NCI-H1105 treated with DMSO at 0.1 percent for 48 hours (cell line): Measurements from ENCODE around the gene CPED1.
A peak's percentile ranks its signal among the peaks of the same experiment; 100 is the strongest.
"Not testable (repeated sequence)": the region's sequence is repeated elsewhere in the genome, so short reads cannot be mapped to it uniquely, and the experiment has no call there.

ENCODE experiments used
- DNase-seq: peaks from one replicate; lab custom pipeline; 2025; lab: John Stamatoyannopoulos, UW

The CPED1 gene

DNA sequence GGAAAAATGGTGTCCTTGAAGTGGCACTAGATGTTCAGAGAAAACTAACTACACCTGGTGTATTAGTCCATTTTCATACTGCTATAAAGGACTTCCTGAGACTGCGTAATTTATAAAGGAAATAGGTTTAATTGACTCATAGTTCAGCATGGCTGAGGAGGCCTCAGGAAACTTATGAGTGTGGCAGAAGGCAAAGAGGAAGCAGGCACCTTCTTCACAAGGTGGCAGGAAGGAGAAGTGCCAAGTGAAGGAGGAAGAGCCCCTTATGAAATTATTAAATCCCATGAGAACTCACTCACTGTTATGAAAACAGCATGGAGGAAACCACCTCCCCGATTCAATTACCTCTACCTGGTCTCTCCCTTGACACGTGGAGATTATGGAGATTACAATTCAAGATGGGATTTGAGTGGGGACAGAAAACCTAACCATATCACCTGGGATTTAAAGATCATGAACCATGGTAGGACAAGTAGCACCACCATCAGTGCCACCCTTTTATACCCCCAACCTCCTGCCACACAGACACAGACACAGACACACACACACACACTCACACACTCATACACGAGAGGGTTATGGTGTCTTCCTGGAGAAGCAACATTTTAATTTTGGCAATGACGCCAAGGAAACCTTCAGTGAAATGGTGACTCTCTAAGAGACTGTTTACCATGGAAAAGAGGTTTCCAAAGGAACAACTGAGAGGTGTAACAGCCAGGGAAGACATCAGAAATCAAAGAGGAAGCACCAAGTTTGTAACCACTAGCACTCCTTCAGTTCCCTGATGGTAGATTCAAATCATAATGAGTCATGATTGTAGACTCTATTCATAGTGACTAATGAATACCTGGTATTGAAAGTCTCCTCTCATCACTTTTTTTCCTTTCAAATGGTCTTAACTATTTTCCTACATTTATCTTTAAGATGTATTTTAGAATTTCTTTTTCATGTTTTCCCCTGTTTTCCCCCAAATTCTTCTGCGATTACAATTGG lies 298.5 kb downstream of the CPED1 start:
- DNase-seq = no peak

DNA sequence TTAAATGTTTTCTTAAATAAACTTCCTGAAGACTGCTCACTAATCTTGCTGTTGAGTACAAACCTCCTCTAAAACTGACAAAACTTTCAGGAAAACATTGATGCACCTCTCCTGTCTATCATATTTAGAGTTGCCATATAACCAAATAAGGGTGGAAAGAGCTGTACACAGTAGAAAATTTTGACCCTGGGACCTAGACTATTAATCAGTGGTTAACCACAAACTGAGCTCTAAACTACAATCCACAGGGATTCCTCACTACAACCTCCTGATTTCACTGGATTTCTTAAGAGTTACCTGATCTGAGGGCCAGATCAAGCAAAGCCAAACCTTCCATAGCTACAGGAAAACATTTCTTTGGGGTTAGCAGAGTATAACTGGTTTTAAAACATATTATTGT lies 300.4 kb downstream of the CPED1 start:
- DNase-seq = no peak

DNA sequence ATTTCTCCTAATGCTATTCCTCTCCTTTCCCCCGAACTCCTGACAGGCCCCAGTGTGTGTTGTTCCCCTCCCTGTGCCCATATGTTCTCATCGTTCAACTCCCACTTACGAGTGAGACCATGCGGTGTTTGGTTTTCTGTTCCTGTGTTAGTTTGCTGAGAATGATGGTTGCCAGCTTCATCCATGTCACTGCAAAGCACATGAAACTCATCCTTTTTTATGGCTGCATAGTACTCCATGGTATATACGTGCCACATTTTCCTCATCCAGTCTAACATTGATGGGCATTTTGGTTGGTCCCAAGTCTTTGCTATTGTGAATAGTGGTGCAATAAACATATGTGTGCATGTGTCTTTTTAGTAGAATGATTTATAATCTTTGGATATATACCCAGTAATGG lies 301.4 kb downstream of the CPED1 start:
- not testable (repeated sequence) for DNase-seq

DNA sequence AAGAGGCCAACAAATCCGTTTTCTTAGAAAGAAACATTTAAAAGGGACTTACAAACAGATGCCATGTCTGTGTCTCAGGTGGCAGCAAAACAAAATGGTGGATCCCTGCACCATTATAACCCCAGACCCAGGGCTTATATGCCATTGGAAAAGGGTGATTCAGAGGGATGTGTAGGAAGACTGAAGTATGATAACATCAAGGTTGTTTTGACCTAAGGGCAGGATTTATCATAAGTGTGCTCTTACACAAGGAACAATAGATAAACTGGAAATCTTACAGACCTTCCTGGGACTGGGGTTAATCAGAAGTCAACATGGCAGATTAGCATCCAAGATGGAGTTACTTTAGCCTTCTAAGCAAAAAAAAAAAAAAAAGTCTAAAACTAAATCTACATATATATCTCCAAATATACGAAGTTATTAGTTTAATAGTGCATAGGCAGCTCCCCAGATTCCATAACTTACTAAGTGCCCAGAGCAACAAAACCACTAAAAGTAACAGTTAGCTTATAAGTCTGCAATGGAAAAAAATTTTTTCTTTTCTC lies 306.0 kb downstream of the CPED1 start:
- DNase-seq = no peak

DNA sequence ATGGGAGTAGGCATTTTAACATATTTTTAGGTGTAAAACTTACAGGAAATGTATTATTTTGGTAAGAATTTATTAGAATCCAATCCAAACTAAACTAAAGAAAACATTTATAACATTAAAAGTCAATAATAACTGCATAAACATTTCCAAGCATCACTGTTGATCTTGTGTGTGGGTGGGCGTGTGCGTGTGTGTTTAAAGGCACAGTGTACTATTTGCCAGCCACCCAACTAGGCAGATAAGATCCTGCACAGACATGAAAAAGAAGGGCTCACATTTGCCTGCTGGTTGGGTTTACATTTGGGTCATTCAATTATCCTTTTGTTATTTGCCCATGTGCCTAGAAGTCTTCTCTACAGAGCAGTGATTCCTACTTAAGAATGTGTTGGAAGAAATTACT lies 309.3 kb downstream of the CPED1 start:
- DNase-seq = no peak

DNA sequence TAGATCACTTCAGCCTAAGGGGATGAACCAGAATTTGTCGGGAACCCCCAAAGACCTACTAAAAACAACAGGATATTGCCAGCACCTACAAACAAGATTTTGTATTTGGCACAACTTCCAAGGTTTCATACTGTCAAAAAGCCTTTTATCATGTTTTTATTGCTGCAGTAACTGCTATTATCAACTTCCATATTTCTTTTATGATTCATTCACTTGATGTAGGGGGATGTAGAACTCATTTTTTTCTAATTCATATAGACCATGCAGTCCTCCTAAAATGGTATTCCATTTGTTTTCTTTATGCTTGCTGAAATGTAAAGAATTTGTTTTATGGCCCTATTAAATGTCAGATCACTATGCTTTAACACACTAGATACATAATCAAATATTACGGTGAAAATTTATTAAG lies 310.3 kb downstream of the CPED1 start:
- no peak for DNase-seq

DNA sequence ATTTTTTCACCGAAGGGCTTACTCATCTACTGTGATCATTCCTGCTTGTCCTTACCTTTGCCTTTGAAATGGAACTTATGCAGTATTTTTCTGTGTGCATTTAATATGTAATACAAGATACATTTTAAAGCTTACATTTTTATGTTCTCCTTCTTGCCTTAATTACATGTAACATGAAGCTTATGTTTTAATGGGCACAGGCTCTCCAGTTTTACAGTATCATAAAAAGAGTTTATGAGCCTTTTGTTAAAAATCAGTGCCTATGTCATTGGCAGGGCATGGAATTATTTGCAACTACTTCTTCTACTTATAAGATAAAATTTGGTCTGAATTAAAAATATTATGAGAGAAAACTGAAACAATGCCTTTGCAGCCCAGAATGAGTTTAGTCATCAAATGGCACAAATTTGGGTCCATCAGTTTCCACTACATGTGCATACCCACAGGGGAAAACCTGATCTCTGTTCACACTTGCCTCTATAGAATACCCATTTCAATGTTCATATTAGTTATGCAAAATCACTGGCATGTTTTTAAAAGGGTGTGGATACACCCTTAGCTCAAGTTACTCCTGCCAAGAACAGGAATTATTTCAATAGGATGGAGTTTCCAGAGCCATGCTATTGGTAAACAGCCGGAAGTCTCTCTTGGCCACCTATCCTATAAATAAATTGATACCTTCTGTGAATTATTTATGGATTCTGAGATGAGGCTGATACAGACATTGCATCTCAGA lies 312.3 kb downstream of the CPED1 start:
- DNase-seq = no peak

DNA sequence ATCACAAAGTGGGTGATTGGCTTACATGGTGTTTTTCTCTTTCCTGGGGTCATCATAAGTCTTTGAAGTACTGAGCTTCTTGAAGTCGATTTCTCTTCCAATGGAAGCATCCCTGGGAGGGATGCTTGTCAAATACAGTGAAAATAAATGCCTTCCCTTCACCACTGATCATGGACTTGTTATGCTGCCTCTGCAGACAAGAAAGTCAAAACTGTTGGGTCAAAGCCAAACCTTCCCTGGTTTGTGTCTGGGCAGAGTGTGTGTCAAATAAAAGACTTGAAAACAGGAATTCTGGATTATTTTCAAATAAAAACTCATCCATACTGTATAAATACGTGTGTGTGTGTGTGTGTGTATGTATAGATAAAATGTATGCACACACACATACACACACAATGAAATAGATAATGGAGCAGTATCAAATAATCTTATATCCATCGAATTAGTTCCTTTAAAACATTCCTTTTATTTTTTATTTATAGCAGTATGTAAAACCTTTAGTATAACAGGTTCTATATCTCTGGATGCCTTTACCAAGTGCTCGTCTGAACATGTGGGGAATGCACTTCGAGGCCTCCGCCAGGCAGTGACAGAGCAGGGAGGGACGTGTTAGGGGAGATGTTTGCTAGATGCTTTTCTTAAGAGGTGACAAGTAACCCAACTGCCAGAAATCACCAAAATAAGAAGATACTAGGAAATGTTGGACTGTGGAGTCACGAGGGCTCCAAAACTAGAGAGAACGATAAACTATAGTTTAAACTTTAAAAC lies 313.1 kb downstream of the CPED1 start:
- DNase-seq = no peak

DNA sequence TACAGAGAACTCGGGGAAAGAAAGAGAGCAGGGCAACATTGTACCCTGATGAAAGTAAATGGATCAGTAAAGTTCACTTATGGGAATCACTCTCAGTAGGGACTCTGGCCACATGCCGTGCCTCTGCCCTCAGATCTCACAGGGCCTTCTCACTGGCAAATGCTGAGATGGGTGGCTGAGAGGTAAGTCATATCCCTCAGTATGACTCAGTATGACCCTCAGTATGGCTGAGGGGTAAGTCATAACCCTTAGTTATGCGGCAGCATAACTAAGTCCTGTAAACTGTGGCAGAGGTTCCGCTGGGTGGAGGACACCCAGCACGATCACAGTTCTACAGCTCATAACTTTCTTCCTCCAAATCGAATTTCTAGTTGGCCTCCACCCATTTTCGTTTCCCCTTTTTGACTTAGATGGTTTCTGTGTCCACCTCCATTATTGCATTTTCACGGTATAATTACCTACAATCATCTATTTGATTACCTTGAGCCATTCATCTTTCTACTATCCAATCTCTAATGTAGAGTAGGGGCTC lies 313.8 kb downstream of the CPED1 start:
- no peak for DNase-seq

DNA sequence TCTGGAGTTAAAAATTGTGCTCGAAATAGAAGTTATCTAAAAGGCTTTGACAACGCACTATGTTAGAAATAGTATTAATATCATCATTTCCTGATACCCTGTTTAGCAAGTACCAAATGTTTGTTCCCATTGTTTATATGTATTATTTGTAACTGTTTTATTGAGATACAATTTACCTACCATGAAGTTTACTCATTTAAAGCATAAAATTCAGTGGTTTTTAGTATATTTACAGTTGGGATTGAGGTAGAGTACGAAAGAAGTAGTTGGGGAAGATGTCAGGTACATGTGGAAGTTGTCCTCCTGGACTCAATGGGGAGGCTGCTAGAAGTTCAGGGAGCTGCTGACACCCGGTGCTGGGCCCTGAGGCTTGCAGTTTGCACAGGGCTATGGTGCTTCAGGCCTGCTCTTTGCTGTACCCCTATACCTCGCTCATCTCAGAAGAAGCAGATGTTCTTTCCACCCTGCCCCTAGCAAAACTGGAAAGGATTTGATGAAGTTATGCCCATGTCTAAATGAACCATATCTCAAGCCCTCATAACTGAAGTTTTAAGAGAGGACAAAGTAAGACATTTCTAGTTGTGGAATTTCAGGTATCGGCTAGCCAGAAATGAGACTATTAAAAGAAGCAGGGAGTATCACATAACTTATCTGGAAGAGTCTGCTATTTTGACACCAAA lies 315.1 kb downstream of the CPED1 start:
- DNase-seq = no peak

DNA sequence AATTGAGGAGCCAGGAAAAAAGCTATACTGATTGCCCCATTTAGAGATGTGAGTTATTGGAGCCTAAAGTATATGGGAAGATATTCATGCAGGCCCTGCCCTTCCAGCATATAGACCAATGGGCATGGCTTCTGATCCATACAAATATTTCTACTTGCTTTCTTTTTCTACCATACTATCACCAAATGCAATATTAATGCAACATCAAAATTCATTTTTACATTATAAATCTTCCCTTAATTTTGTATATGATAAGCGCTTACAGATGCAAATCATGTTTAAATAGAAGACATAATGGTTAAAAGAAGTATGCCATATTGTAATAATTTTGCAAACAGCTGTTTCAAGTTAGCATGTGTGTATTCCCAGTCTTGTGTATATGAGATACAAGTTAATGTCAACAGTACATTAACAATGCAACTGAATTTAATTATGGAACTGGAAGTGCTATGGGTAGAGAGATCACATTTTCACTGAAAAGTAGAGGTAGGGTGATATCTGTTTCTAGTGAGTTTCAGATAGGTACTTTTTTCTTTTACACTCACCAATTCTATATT lies 315.7 kb downstream of the CPED1 start:
- DNase-seq = no peak

DNA sequence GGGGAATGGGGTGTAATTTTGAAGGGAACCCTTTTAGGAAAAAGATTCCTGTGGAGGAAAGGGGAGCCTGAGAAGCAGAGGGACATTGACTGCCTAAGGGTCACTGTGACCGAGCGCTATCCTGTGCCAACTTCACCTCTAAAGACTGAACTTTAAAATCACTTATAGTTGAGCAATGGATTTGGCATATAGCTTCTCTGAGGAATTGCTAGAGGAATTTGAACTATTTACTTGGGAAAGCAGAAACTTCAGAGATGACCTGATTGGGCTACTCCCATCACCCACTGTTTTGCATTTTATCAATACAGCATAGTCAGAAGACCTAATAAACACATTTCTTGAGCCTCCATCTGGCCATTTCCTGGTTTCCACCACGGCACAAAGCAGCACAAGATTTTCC lies 316.6 kb downstream of the CPED1 start:
- DNase-seq = no peak

DNA sequence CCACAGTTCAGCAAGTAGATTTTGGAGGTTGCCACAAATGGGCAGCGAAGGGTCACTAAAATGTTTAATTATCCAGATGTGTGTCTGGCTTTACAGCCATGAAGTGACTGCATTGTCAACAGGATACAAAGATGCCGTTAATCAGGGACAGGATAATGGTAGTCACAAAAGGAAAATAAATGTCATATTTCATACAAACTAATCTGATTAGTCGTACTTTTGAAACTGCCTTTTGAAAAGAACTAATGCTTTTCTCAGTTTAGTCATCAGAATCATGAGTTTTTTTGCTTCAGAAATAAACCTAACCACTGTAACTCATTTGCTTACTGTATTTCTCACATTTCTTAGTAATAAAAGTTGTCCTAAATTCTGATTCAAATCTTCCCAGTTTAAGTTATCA lies 318.1 kb downstream of the CPED1 start:
- DNase-seq = no peak

DNA sequence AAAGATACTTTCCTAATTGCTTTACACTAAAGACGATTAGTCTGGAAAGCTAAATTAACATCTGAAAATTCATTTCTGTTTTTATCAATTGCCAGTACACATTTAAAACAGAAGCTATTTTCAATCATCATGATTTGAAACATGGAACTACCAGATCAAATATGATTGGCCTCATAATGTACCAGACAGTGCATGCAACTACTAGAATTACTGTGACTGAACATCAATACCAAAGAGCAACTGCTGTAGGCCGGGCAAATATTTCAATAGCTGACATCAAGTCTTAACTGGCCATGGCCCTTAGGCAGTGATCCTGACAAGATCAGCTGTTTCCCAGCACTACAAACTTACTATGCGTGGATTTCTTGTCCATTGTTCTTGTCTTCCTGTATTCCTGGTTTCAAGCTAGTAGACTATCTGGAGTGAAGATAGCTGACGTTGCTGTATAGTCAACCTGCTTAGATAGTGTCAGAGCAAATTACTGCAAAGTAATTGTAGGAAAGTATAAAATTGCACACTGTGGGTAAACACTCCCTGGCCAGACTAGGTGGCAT lies 318.6 kb downstream of the CPED1 start:
- DNase-seq = no peak

DNA sequence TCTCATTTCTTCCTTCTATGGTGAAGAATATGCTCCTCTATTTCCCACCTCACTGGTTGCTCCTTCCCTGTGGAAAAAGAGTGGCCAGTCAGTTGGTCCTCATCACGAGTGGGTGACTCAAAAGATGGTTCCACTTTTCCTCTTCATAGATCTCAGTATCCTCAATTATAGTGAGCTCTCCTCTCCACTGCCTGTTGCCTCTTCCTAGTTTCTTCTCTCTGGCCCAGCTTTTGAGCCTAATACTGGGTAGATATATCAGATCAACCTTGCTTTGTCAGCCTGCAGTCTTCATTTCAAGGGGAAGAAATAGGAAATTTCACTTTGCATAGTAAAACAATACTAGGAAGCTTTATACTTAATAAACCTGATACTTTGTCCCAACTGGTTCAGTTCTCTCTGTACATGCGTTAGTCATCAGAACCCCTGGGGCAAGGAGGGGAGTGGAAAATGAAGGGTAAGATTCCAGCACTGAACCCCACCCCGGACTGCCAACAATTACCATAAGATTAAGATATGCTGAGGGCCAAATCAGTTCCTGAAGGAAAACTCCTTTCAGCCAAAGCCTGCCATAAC lies 324.8 kb downstream of the CPED1 start:
- no peak for DNase-seq

DNA sequence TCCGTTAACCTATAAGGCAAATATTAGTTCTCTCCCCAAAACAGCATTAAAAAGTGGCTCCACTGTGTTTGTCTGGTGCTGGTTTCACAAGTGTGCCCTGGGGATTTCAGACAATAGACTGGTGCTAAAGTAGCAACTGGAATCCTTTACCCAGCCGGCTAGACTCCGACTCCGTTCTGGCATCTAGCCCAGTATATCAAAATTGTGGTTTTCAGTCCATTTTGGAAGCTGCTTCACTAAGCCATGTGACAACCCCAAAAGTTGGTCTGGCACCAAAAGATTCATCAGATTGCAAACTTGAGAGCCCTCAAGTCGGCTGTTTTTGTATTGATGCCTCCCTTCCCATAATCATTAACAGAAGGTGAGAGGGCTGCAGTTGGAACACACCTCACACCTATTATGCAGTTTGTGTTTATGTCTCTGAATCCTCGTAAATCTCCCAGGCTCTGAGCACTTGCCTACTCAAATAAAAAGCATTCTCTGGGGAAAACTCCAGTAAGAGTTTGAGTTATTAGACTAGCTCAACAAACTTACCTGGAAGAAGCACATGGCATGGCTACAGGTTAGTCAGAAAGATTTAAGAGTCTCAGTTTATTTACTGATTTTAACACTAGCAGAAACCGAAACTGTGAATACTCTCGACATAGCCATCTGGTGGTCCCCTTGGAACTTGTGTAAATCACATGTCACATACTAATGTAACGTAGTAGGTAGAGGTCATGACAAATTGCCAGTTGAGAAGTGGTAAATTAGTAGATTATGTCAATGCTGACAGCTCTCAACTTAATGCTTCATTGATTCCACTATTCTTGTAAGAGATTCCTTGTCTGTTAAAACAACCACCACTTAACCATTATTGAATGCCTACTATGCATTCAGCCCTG lies 325.5 kb downstream of the CPED1 start:
- peak; percentile 99 for DNase-seq

DNA sequence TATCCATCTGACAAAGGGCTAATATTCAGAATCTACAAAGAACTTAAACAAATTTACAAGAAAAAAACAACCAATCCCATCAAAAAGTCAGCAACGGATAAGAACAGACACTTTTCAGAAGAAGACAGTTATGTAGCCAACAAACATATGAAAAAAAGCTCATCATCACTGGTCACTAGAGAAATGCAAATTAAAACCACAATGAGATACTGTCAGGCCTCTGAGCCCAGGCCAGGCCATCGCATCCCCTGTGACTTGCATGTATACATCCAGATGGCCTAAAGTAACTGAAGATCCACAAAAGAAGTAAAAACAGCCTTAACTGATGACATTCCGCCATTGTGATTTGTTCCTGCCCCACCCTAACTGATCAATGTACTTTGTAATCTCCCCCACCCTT lies 326.7 kb downstream of the CPED1 start:
- not testable (repeated sequence) for DNase-seq

DNA sequence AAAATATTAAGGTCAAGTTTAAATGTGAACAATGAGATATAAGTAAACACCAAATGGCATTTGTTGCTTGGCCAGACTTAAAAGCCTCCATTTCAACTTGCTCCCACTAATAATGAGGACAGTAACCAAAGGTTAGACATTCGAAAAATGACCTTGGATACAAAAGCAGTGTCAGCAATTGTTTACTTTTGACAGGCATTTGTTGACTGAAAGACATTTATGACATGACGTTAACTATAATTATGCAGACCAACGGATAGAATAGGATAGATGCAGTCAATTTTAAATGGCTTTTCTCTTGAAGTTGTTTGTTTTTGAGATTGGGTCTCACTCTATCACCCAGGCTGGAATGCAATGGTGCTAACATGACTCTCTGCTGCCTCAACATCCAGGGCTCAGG lies 333.9 kb downstream of the CPED1 start:
- DNase-seq = peak; percentile 28
